ENCODE measurements around the gene GLT6D1.
A peak's percentile ranks its signal among the peaks of the same experiment; 100 is the strongest.

The GLT6D1 gene

DNA sequence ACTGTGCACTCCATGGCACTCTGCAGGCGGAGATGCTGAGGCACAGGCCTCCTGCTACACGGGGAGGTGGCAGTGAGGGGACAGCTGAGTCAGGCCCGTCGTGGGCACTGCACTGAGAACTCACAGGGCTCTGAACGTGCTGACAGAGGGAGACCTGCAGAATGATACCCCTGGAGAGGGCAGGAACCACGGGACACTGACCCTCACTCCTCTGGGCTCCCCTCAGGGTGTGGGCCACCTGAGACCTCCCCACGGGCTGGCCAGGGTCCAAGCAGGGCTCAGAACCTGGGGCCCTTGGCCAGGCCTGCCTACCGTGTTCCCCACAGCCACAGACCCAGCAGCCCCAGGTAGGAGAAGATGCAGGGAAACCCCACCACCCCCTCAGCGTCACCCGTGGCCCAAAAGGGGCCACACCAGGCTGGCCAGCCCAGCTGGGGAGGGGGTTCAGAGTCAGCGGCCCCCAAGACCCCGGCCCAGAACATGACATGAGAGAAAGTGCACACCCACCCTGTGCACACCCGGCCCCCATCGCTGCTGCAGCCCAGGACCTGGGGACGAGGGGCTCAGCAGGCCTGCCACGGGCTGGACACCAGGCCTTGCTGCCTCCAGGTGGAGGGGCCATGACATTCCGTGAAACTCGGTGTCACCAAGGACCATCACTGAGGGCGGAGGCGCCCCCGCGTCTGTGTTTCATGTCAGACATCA is 30.9 kb downstream of the GLT6D1 start:
- no peak for DNase-seq (ENCODE audit: low spot score)

DNA sequence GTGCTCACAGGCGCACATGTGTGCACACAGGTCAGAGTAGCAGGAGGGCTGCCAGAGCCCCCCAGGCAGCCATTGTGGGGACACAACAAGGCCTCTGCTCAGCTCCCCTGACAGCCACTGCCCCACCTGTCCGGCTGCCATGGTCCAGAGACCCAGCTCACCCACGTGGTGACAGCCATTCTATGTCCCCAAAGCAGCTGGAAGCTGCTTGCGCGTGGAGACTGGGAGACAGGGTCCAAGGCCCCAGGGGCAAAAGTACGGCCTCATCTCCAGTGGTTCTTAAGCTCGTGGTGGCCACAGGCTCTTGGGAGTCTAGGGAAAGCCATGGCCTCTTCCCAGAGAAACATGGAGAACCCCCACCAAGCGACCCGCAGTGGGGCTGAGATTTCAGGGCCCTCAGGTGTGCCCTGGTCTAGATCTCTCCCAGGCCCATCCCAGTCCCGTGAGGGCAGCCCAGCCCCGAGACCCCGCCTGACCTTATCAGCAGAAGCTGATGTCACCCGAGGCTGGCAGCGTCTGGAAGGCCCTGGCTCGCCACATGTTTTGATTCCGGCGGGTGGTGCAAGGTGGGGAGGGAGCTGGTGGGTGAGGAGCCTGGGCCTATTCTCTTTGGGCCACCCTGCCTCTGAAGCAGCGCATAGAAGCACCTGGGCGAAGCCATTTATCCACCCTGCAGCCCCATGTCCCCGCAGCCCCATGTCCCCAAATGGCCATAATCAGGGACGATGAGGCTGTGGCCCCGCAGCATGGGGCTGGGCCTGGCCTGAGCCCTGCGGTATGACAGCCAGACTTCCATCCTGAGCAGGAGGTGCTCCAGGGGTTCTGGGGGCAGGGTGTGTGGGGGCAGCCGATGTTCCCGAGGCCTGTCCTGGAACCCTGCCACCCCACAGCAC is 31.7 kb downstream of the GLT6D1 start:
- no peak for DNase-seq (ENCODE audit: low spot score)

DNA sequence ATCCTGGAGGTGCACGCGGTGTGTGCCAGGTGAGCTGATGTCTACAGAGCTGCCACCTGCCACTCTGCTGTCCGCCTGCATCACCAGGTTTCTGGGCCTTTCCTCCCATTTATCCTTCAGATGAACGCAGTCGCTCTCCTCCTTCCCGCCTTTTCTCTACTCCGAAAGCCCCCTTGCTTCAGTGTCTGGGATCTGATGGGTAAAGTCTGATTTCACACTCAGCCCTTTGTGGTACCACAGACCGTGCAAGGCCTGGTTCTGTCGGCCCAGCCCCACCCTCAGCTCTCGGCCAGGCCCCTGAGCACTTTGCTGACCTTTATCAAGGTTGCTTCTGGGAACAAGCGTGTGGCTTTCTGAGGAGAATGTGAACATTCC is 32.5 kb downstream of the GLT6D1 start:
- no peak for DNase-seq (ENCODE audit: low spot score)

DNA sequence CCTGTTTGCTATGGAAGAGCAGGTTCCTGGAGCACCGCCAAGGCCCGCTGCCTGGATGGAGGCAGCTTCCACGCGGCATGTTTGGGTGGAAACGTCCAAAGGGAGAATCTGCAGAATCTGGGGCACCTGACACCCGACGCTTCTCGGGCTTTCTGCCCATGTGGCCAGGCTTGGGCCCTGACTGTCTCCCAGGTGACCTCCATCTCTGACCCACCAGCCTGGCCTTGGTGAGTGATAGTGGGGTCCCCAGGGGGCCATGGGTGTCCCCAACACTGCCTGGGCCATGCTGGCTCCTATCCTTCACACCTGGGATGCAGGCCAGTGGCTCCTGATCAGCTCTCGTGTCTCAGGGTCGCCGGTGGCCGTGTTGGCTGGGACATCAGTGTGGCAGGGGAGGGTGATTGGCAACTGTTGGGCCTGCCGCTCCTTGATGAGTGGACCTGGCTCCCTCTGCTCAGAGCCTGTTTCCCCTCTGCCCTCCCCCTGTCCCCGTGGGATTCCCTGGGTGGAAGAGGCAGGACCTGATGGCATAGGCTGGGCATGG is 34.0 kb downstream of the GLT6D1 start:
- DNase-seq (ENCODE audit: low spot score): peak; percentile 43

DNA sequence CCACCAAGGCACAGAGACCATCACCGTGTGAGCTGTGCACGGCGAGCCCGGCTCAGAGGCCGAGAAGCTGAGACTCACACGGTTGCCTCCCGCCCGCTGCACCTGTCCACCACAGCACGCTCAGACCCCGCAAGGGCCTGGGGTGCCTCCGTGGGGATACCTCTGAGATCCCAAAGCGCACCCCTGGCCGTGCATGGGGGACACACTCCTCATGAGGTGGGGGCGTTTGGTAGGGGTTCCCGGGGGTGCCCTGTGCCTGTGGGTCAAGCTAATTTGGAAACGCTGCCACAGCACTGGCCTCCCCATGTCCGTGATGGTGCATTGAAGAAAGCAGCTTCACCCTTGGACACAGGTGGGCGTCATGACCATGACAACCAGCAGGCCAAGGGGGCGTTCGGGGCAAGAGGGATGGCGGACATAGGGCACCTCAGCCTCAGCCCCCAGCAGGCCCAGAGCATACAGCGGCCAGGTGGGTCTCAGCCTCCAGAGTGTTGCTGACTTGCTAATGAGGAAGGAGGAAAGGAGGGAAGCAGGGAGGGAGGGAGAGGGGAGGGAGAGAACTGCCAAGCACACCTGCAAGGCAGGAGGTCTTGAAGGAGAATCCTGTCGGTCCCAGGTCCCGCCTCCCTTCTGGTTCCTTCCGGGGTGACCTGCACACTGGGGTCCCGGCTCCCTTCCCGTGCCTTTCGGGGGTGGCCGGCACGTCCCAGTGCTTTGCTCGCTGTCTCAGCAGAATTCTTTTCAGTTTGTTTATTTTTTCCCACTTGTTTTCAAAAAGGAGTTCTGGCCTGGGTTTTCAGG is 34.7 kb downstream of the GLT6D1 start:
- no peak for DNase-seq (ENCODE audit: low spot score)

DNA sequence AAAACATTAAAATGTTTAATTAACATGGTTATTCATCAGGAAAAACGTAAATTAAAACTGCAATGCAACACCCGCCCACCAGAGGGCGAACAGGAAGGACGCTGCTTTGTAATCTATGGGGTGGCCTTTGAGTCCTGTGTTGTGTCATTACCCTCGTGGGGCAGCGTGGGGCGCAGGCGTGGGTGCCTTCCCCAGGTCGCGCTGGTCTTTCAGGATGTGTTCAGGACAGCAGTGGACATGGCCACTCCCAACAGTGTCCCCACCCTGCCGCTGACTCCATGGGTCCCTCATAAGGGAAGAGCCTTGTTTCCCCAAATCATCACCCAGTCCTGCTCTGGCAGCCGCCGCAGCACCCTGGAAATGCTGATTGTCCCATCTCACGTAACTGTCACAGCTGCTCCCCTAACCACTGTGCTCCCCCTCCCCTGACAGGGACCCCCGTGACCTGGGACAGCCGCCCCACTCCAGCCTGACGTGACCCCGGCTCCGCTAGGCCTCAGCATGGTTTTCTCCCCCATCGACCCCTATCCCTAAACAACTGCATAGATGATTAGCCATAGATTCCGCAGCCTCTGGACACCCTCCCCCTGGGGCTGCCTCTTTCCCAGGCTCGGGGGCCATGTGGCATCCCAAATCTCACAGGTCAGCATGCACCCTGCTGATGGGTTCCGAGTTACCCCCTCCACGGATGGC is 36.4 kb downstream of the GLT6D1 start:
- DNase-seq (ENCODE audit: low spot score): peak; percentile 20

DNA sequence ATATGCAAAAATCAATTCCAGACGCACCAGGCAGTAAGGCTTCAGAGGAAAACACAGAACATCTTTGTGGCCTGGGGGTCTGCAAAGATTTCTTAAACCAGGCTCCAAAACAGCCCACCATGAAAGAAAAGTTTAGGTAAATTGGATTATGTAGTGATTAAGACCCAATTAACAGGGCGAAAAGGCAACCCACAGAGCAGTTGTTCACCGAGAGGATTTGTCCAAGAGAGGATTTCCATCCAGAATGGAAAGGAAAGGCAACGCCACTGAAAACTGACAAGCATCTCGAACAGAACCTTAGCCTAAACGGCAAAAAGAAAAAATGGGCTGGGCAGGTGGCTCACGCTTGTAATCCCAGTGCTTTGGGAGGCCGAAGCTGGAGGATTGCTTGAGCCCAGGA is 37.4 kb downstream of the GLT6D1 start:
- DNase-seq (ENCODE audit: low spot score): no peak

DNA sequence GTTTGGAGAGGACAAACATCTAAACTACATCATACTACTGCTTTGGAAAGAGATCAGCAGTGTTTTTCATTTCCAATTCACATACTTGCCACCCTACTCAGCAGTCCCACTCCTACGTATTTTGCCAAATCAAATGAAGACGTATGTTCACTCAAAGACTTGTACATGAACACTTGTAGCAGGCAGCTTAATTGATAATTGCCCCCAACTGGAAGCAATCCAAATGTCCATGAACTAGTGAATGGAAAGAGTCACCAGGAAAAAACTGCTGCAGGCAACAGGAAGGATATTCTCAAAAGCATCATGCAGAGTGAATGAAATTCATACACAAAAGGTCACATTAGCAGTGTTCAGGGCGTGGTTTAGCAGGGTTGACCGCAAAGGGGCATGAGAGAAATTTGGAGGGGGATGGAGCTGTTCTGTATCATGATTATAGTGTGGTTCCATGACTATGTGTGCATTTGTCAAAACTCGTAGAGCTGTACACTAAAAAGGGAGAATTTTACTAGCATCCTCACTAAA is 39.0 kb downstream of the GLT6D1 start:
- DNase-seq (ENCODE audit: low spot score): no peak

DNA sequence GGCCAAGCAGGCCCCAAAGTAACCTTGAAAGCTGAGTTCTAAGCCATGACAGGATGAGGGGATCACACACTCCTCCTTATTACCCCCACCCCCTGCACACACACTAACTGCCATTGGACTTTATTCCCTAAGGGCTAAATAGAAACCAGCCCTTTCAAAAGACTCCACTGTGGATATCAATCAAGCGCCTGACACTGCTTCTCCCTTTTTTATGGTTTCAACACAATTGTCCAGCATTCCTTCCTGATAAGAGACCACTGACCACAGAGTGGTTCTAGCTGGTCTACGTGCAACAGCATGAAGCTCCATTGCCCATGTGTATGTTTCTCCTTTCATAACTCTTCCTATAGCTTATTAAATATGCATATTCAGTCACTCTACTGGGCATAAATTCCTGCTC is 43.1 kb downstream of the GLT6D1 start:
- no peak for DNase-seq (ENCODE audit: low spot score)

DNA sequence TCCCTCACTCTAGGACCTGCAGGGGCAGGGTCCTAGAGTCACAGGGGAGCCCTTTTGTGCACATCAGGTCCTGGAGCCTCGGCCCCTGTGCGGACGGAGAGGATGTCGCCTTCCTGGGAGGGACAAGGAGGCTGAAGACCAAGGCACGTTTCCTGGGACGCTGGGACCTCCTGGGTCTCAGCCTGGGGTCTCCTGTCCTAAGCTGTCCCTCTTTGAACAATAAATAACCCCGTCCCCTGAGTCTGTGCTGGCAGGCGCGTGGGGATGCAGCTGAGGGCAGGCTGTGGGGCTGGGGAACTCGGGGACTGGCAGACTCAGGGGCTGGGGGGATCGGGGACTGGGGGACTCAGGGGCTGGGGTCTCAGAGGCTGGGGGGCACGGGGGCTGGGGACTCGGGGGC is 46.7 kb downstream of the GLT6D1 start:
- no peak for DNase-seq (ENCODE audit: low spot score)

DNA sequence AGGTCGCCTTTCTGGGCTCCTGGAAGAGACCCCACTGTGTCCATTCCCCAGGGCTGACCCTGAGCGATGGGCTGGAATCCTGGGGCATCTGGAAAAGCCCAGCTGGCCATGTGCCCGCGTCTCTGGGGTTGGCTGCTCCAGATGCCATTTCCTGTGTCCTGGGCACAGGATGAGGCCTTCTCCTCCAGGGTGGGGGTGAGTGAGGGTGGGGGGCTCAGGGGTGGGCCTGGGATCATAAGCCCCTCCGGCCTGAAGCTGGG is 47.1 kb downstream of the GLT6D1 start:
- DNase-seq (ENCODE audit: low spot score): no peak

DNA sequence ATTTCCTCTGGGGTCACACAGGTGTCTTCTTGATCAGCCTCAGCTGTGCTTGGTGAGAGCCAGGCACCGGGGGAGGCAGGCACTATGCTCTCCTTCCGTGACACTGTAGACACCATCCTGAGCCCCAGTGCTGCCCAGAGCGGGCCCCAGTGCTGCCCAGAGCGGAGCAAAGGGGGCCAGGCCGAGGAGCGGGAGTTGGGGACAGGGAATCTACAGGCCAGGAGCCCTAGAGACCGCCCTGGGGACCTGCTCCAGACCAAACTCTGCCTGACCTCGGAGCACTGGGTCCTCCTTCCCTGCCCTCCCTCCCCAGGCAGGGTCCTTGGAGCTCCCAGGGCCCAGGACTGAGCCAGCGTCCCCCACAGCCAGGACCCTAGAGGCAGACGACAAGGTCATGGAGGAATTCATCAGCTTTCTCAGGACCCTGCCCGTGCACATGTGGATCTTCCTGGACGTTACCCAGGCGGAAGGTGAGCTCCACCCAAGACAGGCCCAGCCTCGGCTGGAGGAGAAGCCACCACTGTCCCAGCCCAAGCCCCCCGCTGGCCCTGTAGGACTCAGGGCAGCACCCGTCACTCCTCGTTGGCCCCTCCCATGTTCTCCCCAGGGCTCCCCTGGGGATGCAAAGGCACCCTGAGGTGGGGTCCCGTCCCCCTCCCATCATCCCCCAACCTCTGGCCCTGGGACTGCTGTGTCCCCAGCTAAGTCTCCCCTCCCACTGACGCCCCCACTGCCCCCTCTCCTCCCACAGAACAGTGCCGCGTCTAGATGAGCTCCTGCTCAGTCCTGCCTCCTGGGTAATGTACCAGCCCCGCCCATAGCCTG is 47.6 kb downstream of the GLT6D1 start:
- no peak for DNase-seq (ENCODE audit: low spot score)

DNA sequence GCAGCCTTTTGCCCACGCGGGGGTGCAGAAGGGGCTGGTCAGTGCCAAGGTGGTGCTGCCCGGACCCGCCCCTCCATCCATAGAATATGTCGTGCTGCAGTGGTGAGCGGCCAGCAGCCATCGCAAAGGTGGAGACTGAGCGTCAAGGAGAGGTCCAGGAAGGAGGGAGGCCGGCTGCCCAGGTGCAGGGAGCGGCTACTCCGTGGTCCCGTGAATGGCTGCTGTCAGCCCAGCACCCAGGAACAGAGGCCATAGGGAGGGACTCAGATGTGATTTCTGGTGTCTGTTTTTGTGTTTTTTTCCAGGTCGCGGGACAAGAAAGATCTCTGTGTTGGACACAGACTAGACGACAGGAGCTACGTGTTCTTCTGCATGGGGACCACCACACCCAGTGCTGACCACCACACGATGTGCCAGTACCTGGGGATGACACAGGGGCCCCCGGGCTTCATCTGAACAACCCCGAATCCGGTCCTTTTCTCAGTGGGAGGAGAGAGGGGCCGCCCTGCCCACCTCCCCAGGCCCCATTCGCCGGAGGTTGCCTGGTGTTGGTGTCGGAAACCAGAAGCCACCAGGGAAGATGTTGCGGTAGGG is 48.8 kb downstream of the GLT6D1 start:
- DNase-seq (ENCODE audit: low spot score): no peak

DNA sequence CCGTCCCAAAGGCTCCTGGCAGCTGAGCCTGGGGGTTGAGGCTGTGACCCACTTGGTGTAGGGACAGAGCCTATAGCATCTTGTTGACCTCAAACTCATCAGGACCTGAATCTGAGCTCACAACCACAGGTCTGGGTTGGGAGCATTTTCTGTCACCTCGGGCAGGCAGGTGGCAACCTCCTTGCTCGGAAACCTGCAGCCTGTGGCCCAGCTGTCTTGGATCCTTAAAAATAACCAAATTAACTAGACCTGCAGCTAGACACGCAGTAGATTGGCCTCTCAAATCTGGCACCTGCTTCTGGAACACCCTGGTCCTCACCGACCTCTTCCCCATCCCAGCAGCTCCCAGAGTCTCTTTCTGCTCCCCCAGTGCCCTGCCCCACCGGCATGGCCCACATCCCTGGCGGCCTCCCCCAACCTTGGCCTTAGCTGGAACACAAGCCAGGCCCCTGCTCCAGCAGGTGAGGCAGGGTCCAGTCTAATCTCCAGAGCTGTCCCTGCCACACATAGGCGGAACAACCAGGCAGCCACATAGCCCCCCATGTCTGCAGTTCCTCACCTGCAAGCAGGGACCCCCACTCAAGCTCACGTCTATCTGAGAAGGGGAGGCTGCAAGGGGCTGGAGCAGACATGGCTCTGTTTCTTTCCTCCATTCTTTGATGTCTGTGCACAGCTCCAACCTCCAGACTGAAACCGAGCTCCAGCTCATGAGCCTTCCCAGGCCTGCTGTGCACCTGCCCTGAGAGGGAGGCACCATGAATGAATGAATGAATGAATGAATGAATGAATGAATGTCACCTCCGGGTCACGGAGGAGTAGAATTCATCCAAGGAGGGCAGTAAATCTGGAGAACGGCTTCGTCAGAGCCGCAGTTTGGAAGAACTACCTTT is 49.5 kb downstream of the GLT6D1 start:
- no peak for DNase-seq (ENCODE audit: low spot score)

DNA sequence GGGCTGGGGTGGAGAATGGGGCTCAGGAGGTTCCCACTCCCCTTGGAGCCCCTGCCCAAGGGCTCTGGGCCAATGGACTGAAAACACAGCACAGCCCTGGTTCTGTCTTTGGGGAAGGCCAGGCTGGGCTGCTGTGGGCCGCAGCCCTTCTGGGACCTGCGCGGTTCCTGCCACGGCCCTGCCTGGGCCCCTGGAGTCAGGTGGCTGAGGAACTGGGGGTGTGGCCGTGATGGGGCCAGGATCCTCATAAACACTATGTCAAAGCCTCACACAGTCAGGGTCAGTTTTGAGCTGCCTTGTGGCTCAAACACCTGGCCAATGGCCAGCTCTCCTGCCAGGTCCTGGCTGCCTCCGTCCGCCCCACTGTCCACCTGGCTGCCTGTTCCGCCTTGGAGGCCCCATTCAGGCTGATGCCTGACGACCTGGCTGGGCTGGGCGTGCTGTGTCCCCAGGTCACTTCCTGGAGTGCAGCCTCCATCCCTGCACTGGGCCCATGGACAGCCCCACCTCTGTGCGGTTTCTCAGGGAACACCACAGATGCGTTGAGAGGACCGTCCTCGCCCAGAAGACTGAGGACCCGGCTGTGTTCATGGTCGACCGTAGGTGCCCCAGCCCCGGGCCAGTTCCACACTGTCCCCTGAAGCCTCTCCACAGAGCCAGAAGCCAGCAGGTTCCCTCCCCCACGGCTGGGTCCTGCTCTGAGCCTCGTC is 50.3 kb downstream of the GLT6D1 start:
- peak; percentile 48 for DNase-seq (ENCODE audit: low spot score)

DNA sequence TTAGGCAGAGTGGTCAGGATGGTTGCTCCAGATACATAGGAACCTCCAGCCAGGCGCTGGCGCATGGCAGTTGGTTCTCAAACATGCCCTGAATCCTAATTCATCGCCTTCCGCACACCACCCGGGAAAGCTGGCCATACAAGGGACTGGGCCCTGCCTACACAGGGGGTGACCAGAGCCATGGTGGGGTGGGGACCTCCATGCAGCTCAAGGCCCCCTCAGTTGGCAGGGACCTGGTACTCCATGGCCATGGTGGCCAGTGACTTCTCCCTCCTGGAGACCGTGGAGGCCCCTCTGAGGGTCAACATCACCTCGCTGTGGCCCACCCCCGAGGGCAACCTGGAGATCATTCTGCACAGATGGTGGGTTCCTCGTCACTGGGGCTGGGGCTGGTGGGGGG is 51.0 kb downstream of the GLT6D1 start:
- DNase-seq (ENCODE audit: low spot score): no peak

DNA sequence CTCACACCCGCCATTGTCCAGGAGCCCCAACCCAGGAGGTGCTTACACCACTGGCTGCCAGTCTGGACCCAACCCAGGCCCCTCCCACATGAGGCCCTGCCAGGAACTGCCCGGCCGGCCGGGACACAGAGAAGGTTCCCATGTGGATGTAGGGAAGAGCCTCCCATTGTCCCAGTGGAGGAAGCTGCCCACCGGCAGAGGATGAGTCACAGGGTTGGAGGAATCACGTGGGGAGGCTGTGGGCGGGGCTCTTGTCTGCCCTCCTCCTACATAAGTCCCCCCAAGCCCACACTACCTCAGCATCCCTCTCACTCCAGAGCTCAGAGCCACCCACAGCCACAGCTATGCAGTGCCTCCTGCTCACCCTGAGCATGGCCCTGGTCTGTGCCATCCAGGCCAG is 51.7 kb downstream of the GLT6D1 start:
- no peak for DNase-seq (ENCODE audit: low spot score)

DNA sequence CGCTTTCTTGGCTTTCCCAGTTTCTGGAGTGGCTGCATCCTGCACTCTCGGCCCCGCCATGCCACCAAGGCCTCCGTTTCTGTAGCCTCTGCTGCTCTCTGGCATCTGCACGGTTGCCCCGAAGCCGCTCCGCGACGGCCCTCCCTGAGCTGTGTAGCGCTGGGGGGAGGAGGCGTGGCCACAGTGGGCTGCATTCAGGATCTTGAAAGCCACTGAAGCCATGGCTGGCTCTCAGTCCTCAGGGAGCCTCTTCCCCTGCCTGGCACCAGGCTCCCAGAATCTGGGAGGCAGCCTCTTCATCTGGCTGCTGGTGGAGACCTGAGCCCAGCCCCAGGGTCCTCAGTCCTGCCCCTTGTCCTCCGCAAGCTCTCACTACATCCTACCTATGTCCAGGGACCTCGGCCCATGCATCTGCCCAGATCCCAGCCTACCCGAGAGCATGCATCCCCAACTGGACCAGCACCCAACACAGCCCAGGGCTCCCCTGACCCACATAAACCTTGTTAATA is 52.7 kb downstream of the GLT6D1 start:
- no peak for DNase-seq (ENCODE audit: low spot score)

DNA sequence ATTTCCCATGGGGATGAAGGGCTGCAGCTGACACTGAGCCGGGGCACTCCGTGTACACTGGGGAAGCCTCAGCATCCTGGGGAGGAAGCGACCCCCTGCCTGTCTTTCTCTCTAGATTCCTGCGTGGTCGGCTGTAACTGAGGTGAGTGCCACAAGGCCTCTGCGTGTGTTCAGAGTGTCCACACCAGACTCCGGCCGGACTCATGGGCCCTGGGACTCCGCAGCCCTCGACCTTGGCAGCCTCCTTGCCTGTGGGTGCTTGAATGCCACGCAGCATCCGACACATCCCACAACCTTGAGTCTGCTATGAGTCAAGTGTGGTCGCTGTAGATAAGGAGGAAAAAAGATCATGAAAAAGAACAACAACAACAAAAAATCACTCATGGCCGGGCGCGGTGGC is 54.4 kb downstream of the GLT6D1 start:
- no peak for DNase-seq (ENCODE audit: low spot score)

Measured in cerebellar cortex (tissue), 1 donor.